Activated B cell treated with CpG ODN at 0.5 μM for 24 hours (primary cell): ENCODE measurements around the gene CTCFL. TPM values are rescaled to one million over a fixed set of nuclear protein-coding genes. Genes with fewer than 3 reads are reported as not detected.

ENCODE experiments used
- ATAC-seq: fragments of 200-7000 bp; cut with Tn5 transposase; one replicate; pipeline ENCODE4 v1.10.0; 2021; ENCODE audit warnings: low read depth, mild to moderate bottlenecking, moderate library complexity
- CTCF ChIA-PET: fragments of 350-600 bp; sonication (Branson Sonifier 250); formaldehyde crosslinking; loops from one replicate; lab custom pipeline; 2021; ENCODE audit warnings: antibody characterized with exemption; lab: Charles Lee
- POLR2A ChIA-PET: fragments of 350-600 bp; sonication (Branson Sonifier 250); formaldehyde crosslinking; loops from one replicate; lab custom pipeline; 2021; ENCODE audit warnings: antibody characterized with exemption; lab: Charles Lee
- DNase-seq: peaks from one replicate; pipeline ENCODE4 v3.0.0; 2022
- H3K27ac Mint-ChIP-seq: one replicate; pipeline ENCODE4 v1.8.0; 2020; ENCODE audit warnings: mixed read lengths
- H3K27me3 Mint-ChIP-seq: one replicate; pipeline ENCODE4 v1.8.0; 2021; ENCODE audit warnings: mixed read lengths
- H3K36me3 Mint-ChIP-seq: one replicate; pipeline ENCODE4 v1.8.0; 2021; ENCODE audit warnings: low read depth, mixed read lengths
- H3K4me1 Mint-ChIP-seq: one replicate; pipeline ENCODE4 v1.8.0; 2021; ENCODE audit warnings: mixed read lengths
- H3K4me3 Mint-ChIP-seq: one replicate; pipeline ENCODE4 v1.8.0; 2020; ENCODE audit warnings: mild to moderate bottlenecking, mixed read lengths
- H3K9me3 Mint-ChIP-seq: one replicate; pipeline ENCODE4 v1.8.0; 2020; ENCODE audit warnings: mixed read lengths
- CTCF ChIP-seq: fragments of 200-600 bp; IDR thresholded peaks from one replicate; pipeline ENCODE4 v1.8.0; 2022; ENCODE audit warnings: antibody characterized with exemption, mild to moderate bottlenecking
- intact Hi-C: fragments of 100-400 bp; cut with micrococcal nuclease; formaldehyde crosslinking; loops from one replicate; pipeline ENCODE4 v1.15.1; 2024
- total RNA-seq: library from RNA; stranded (reverse); gene quantifications from 2 replicates; pipeline ENCODE4 v1.2.3, GENCODE V29; 2022

CTCFL gene
- total RNA-seq, 1 donor from 2014 or later = not detected

- Mint-ChIP-seq H3K4me1 (no peaks in the 10 kb centered on the region), H3K27me3 (peaks cover 19% of the 10 kb centered on the region), H3K36me3 (no peaks in the 10 kb centered on the region), H3K9me3 (no peaks in the 10 kb centered on the region), H3K4me3 (no peak overlapping the region), H3K27ac (no peak overlapping the region)
- intact Hi-C loops = no loop called here
- TF ChIP-seq CTCF = no peak
- CTCF ChIA-PET = no interaction called here
- ATAC-seq = no peak
- POLR2A ChIA-PET = no interaction called here
- no peak for DNase-seq
Measured at GRCh38 chr20:57553376-57554018, 28.6 kb upstream of the CTCFL start.

GRCh38 chr20:57552471-57552870 is 27.5 kb upstream of the CTCFL start:
- TF ChIP-seq CTCF = no peak
- H3K9me3 Mint-ChIP-seq = no peaks in the 10 kb centered on the region
- H3K4me1 Mint-ChIP-seq = no peaks in the 10 kb centered on the region
- no peaks in the 10 kb centered on the region for H3K36me3 Mint-ChIP-seq
- CTCF ChIA-PET = no interaction called here
- peaks cover 12% of the 10 kb centered on the region for H3K27me3 Mint-ChIP-seq
- intact Hi-C loops = no loop called here
- no peak for DNase-seq
- no peak overlapping the region for H3K27ac Mint-ChIP-seq
- H3K4me3 Mint-ChIP-seq = no peak overlapping the region
- ATAC-seq = no peak
- POLR2A ChIA-PET = no interaction called here

- ChIA-PET CTCF (no interaction called here), POLR2A (no interaction called here)
- no peak overlapping the region for H3K27ac Mint-ChIP-seq
Measured at GRCh38 chr20:57548177-57549058, 23.5 kb upstream of the CTCFL start.

GRCh38 chr20:57546956-57547649 is 22.2 kb upstream of the CTCFL start:
- Mint-ChIP-seq H3K4me3 (no peak overlapping the region), H3K4me1 (no peaks in the 10 kb centered on the region), H3K27me3 (peaks cover 7% of the 10 kb centered on the region), H3K27ac (no peak overlapping the region), H3K9me3 (no peaks in the 10 kb centered on the region), H3K36me3 (no peaks in the 10 kb centered on the region)
- no peak for TF ChIP-seq CTCF
- intact Hi-C loops = no loop called here
- ChIA-PET CTCF (no interaction called here), POLR2A (no interaction called here)
- ATAC-seq (no peak), DNase-seq (no peak)

More at GRCh38 chr20:57548177-57549058, 23.5 kb upstream of the CTCFL start:
- no peak for TF ChIP-seq CTCF
- H3K4me1 Mint-ChIP-seq = no peaks in the 10 kb centered on the region
- H3K27me3 Mint-ChIP-seq = peaks cover 2% of the 10 kb centered on the region
- intact Hi-C loops = no loop called here
- no peaks in the 10 kb centered on the region for H3K9me3 Mint-ChIP-seq
- DNase-seq = no peak
- no peak for ATAC-seq
- no peaks in the 10 kb centered on the region for H3K36me3 Mint-ChIP-seq
- H3K4me3 Mint-ChIP-seq = no peak overlapping the region
